ENCODE measurements around the gene MYL5. TPM values are rescaled to one million over a fixed set of nuclear protein-coding genes. Genes with fewer than 3 reads are reported as not detected.

MYL5 gene
- total and polyA plus RNA-seq, 12 donors, result 5.9 to 77.6 (median 21.5) TPM

DNA sequence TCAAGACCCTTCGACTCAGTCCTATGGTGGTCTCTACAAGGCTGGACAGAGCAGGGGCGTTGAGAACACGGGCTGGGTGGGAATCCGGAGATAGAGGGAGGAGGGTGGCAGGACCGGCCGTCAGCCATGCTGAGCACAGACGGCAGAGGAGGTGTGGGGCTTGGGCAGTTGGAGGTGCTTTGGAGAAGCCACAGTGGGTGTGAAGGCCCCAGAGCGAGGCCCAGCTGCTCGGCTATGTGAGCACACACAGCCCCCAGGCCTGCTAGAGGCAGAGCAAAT lies 44.8 kb upstream of the MYL5 start:
- intact Hi-C loops (cut with DNase I), result no loop called here
- H3K27me3 ChIP-seq, result no peaks in the 10 kb centered on the region
- H3K9me3 ChIP-seq (replicated peaks in 1 of 3), result no peaks in the 10 kb centered on the region

DNA sequence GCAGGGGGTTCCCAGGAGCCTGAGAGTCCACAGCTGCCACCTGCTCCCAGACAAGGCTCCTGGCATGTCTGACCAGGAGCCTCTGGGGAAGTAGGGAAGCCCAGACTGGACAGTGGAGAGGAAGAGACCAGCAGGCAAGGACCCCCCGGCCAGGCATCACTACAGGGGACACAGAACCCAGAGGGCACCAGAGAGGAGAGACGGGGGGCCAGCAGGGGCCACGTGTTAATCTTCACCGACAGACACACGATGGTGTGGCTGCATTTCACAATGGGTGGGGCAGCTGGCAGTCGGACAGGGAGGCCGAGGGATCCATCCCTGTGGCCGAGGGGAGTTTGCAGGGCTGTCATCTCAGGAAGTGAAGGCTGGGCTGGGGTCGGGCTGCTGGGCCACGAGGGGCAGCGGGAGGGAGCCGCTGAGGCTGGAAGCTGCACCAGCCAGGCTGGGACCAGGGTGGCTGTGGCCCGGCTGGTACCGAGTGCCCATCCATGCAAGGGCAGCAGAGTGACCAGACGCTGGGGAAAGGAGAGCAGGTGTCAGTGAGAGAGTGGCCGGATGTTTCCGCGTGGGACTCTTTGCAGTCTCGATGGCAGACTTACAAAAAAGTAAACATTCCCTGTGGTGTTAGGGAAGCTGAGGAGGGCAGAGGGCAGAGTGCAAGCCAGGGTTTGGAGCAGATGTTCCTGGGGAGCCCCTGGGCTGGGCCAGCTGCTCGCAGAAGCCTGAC lies 44.3 kb upstream of the MYL5 start:
- no peak for TF ChIP-seq POLR2A (IDR thresholded peaks at IDR 0.05)
- TF ChIP-seq CTCF (IDR thresholded peaks at IDR 0.05), result no peak
- Histone ChIP-seq H3K27me3 (no peaks in the 10 kb centered on the region), H3K9me3 (replicated peaks in 1 of 3) (no peaks in the 10 kb centered on the region), H3K27ac (no peak overlapping the region), H3K4me3 (no peak overlapping the region), H3K4me1 (replicated peaks in 1 of 2) (no peaks in the 10 kb centered on the region), H3K36me3 (replicated peaks in 1 of 2) (no peaks in the 10 kb centered on the region)
- DNase-seq, result no peak
- WGBS, 4 donors, result 43 to 65% (median 55%) methylated on average over 14 to 20 of the region's 20 CpGs
- intact Hi-C loops (cut with DNase I), result no loop called here

More for the DNA sequence above, 44.8 kb upstream of the MYL5 start:
- DNase-seq, result no peak
- 75 to 81% (median 81%) methylated on average over 9 of the region's 9 CpGs; no CpG with 5 or more reads in 1 of the 4 donors for WGBS, 4 donors
- TF ChIP-seq POLR2A (IDR thresholded peaks at IDR 0.05), result no peak
- TF ChIP-seq CTCF (IDR thresholded peaks at IDR 0.05), result no peak
- H3K36me3 ChIP-seq (replicated peaks in 1 of 2), result no peaks in the 10 kb centered on the region
- H3K4me3 ChIP-seq, result no peak overlapping the region
- no peaks in the 10 kb centered on the region for H3K4me1 ChIP-seq (replicated peaks in 1 of 2)
- H3K27ac ChIP-seq, result no peak overlapping the region

GRCh38 chr4:630656-631055 lies 43.7 kb upstream of the MYL5 start:
- Histone ChIP-seq H3K27ac (no peak overlapping the region), H3K27me3 (no peaks in the 10 kb centered on the region), H3K36me3 (replicated peaks in 1 of 2) (no peaks in the 10 kb centered on the region), H3K4me1 (replicated peaks in 1 of 2) (no peaks in the 10 kb centered on the region), H3K9me3 (replicated peaks in 1 of 3) (no peaks in the 10 kb centered on the region), H3K4me3 (no peak overlapping the region)
- intact Hi-C loops (cut with DNase I), result no loop called here
- 61 to 78% (median 64%) methylated on average over 8 to 9 of the region's 9 CpGs for WGBS, 4 donors
- TF ChIP-seq CTCF (IDR thresholded peaks at IDR 0.05), result no peak
- no peak for TF ChIP-seq POLR2A (IDR thresholded peaks at IDR 0.05)
- no peak for DNase-seq

GRCh38 chr4:632196-632790 lies 42.0 kb upstream of the MYL5 start:
- H3K9me3 ChIP-seq (replicated peaks in 1 of 3), result no peaks in the 10 kb centered on the region
- TF ChIP-seq CTCF (IDR thresholded peaks at IDR 0.05) (no peak), POLR2A (IDR thresholded peaks at IDR 0.05) (no peak)
- H3K27me3 ChIP-seq, result peaks cover 6% of the 10 kb centered on the region

More at GRCh38 chr4:632196-632790, 42.0 kb upstream of the MYL5 start:
- Histone ChIP-seq H3K4me1 (replicated peaks in 1 of 2) (no peaks in the 10 kb centered on the region), H3K27ac (no peak overlapping the region), H3K36me3 (replicated peaks in 1 of 2) (no peaks in the 10 kb centered on the region), H3K4me3 (no peak overlapping the region)
- WGBS, 4 donors, result 83 to 87% (median 85%) methylated on average over 8 to 16 of the region's 16 CpGs
- intact Hi-C loops (cut with DNase I), result no loop called here
- no peak for DNase-seq
